ENCODE data around the gene ANKRD33B. TPM values are rescaled to one million over a fixed set of nuclear protein-coding genes. Genes with fewer than 3 reads are reported as not detected.

The ANKRD33B gene
- total and polyA plus RNA-seq, 2 of the 8 experiments (the other 6 are each of a cell fraction or from before 2014, with no cell fraction given) = 6.9 to 20.6 TPM

- POLR2A ChIA-PET (ENCODE audit: partially characterized antibody) = no interaction called here
Measured at GRCh38 chr5:10540951-10541646, 22.8 kb upstream of the ANKRD33B start.

More at GRCh38 chr5:10540951-10541646, 22.8 kb upstream of the ANKRD33B start:
- H2BK15ac ChIP-seq (ENCODE audit: low read length) = no peak overlapping the region
- no peak overlapping the region for H2AK5ac ChIP-seq (ENCODE audit: low read depth, low read length)
- no peak overlapping the region for H3K4me3 ChIP-seq (ENCODE audit: extremely low read depth in 1 of 4, insufficient read depth in 2 of 4, low read depth in 3 of 4, low read length in 4 of 4)
- no peak overlapping the region for H2BK12ac ChIP-seq (ENCODE audit: low read depth, low read length)
- H4K5ac ChIP-seq (ENCODE audit: insufficient read length, low read depth, low read length) = no peak overlapping the region
- no peak overlapping the region for H4K91ac ChIP-seq (replicated peaks; ENCODE audit: insufficient read length, low read length)
- no peak overlapping the region for H3K56ac ChIP-seq (replicated peaks; ENCODE audit: insufficient read length, low read depth, low read length)
- no peak overlapping the region for H3K9ac ChIP-seq (replicated peaks in 1 of 4; ENCODE audit: extremely low read depth in 1 of 4, low read depth in 3 of 4, low read length in 3 of 4)
- no peak overlapping the region for H3K23ac ChIP-seq (ENCODE audit: insufficient read length)
- no peak overlapping the region for H2BK5ac ChIP-seq (ENCODE audit: low read depth, low read length)
- H4K8ac ChIP-seq (ENCODE audit: extremely low read depth, insufficient read depth, low read length) = no peak overlapping the region
- no peaks in the 10 kb centered on the region for H4K20me1 ChIP-seq (replicated peaks in 1 of 2; ENCODE audit: control insufficient read depth in 1 of 2, insufficient read depth in 2 of 2, low read length in 2 of 2)
- WGBS, 2 experiments (ENCODE audit: extremely low coverage in 1 of 2, insufficient coverage in 1 of 2, insufficient read length in 1 of 2, insufficient replicate concordance in 2 of 2, low coverage in 1 of 2, low lambda C conversion rate in 2 of 2, missing lambda C conversion rate in 1 of 2) = 94% methylated on average over 13 of the region's 13 CpGs; no CpG with 5 or more reads in 1 of the 2 experiments
- no peak overlapping the region for H2AFZ ChIP-seq (ENCODE audit: low read length)
- H3K27ac ChIP-seq (ENCODE audit: low read depth, low read length) = no peak overlapping the region
- H3K14ac ChIP-seq (ENCODE audit: insufficient read length) = no peak overlapping the region
- no peaks in the 10 kb centered on the region for H3K23me2 ChIP-seq (ENCODE audit: low read depth, low read length)
- H2BK20ac ChIP-seq (ENCODE audit: low read length) = no peak overlapping the region
- no peaks in the 10 kb centered on the region; a peak in 2 of 7 replicates for H3K27me3 ChIP-seq (replicated peaks in 1 of 4; ENCODE audit: control insufficient read depth in 3 of 4, extremely low read depth in 1 of 4, insufficient read depth in 3 of 4, low read length in 3 of 4)
- CTCF ChIA-PET (ENCODE audit: partially characterized antibody) = interaction anchor here (0.6 to 1.0 kb wide), 5 partner anchors 20 to 205 kb away, joined by 3 to 4 read pairs (median 3); no protein-coding TSS in a partner anchor
- H3K36me3 ChIP-seq (ENCODE audit: control insufficient read depth in 2 of 4, insufficient read depth in 4 of 4, low read length in 3 of 4) = no peaks in the 10 kb centered on the region
- no peak for TF ChIP-seq GTF2F1 (IDR thresholded peaks at IDR 0.05; ENCODE audit: borderline replicate concordance, low read depth, low read length)
- TF ChIP-seq NRF1 (IDR thresholded peaks at IDR 0.05; ENCODE audit: low read depth, low read length) = no peak
- TF ChIP-seq KDM4A (IDR thresholded peaks at IDR 0.05; ENCODE audit: low read depth, low read length, severe bottlenecking) = no peak
- TF ChIP-seq RXRA (IDR thresholded peaks at IDR 0.05; ENCODE audit: insufficient read depth, low read depth, low read length) = no peak
- TF ChIP-seq EP300 (IDR thresholded peaks at IDR 0.05; ENCODE audit: borderline replicate concordance in 1 of 2, low read depth in 2 of 2, low read length in 2 of 2) = no peak
- TF ChIP-seq CTBP2 (IDR thresholded peaks at IDR 0.05; ENCODE audit: borderline replicate concordance, insufficient read depth, insufficient read length, low read length) = no peak
- TF ChIP-seq SIRT6 (IDR thresholded peaks at IDR 0.05; ENCODE audit: low read length) = no peak
- no peak for TF ChIP-seq YY1 (IDR thresholded peaks at IDR 0.05; ENCODE audit: low read depth, low read length)
- H2BK120ac ChIP-seq (replicated peaks; ENCODE audit: low read depth, low read length) = no peak overlapping the region
- H3K18ac ChIP-seq (ENCODE audit: extremely low read depth, low read length) = no peak overlapping the region
- H3K79me2 ChIP-seq (ENCODE audit: control insufficient read depth in 1 of 2, insufficient read depth in 2 of 2, low read length in 2 of 2) = no peaks in the 10 kb centered on the region
- H3K4me2 ChIP-seq (ENCODE audit: insufficient read depth in 1 of 2, low read depth in 2 of 2, low read length in 2 of 2) = no peak overlapping the region
- H3K79me1 ChIP-seq (ENCODE audit: low read depth, low read length) = no peaks in the 10 kb centered on the region
- H3K4ac ChIP-seq (replicated peaks; ENCODE audit: insufficient read length, low read depth, low read length) = no peak overlapping the region
- no peaks in the 10 kb centered on the region for H3K9me3 ChIP-seq (ENCODE audit: insufficient read depth in 2 of 2, low read depth in 1 of 2, low read length in 1 of 2)
- FAIRE-seq = no peak
- no peak for DNase-seq (ENCODE audit: low read depth in 1 of 2, low spot score in 2 of 2)
- H3K4me1 ChIP-seq (replicated peaks in 1 of 4; ENCODE audit: control insufficient read depth in 3 of 4, insufficient read depth in 4 of 4, low read length in 3 of 4) = no peaks in the 10 kb centered on the region; a peak in 2 of 7 replicates
